Keratinocyte (primary cell): ENCODE measurements around the gene DIS3L2. TPM values are rescaled to one million over a fixed set of nuclear protein-coding genes. Genes with fewer than 3 reads are reported as not detected.

Source experiments
- DNase-seq: peaks from one replicate; pipeline ENCODE4 v3.0.0-alpha.2; 2011; ENCODE audit warnings: low read depth, missing footprints, low spot score
- FAIRE-seq: peaks from 2 replicates; lab custom pipeline; 2011; peaks lifted over from hg19 to GRCh38; lab: Jason Lieb, UNC
- H2AFZ ChIP-seq: 2 replicates; pipeline ENCODE4 v1.6.0; 2012; ENCODE audit warnings: low read length, control low read depth, inconsistent platforms; ENCODE audit not compliant: control insufficient read depth
- H3K27ac ChIP-seq: 2 replicates; pipeline ENCODE4 v1.5.1; 2011; ENCODE audit warnings: low read length; ENCODE audit not compliant: control insufficient read depth, insufficient read depth
- H3K27me3 ChIP-seq: 3 replicates; pipeline ENCODE4 v1.6.0; 2011; ENCODE audit warnings: low read length; ENCODE audit not compliant: control insufficient read depth, insufficient read depth; ENCODE audit errors: extremely low read depth
- H3K36me3 ChIP-seq, 2 experiments: 2 replicates in 1 of 2; 3 replicates in 1 of 2; pipeline ENCODE4 v1.5.1; 2011; ENCODE audit warnings: low read length in 2 of 2, mild to moderate bottlenecking in 1 of 2; ENCODE audit not compliant: control insufficient read depth in 2 of 2, insufficient read depth in 2 of 2; ENCODE audit errors: extremely low read depth in 1 of 2
- H3K4me1 ChIP-seq: 3 replicates; pipeline ENCODE4 v1.5.1; 2011; ENCODE audit warnings: low read length; ENCODE audit not compliant: control insufficient read depth, insufficient read depth; ENCODE audit errors: extremely low read depth
- H3K4me2 ChIP-seq: 3 replicates; pipeline ENCODE4 v1.6.0; 2011; ENCODE audit warnings: low read depth, low read length; ENCODE audit not compliant: control insufficient read depth, insufficient read depth; ENCODE audit errors: extremely low read depth
- H3K4me3 ChIP-seq, 3 experiments: fragments of 200-600 bp in 1 of 3; sonication (generic) in 1 of 3; 2 replicates in 2 of 3; 3 replicates in 1 of 3; pipeline ENCODE4 v1.5.1; 2011 to 2016; ENCODE audit warnings: low read length in 3 of 3, mild to moderate bottlenecking in 3 of 3, control low read depth in 2 of 3, inconsistent platforms in 1 of 3, low read depth in 1 of 3, mixed read lengths in 1 of 3, mixed run types in 1 of 3, moderate library complexity in 1 of 3; ENCODE audit not compliant: control insufficient read depth in 2 of 3, insufficient read depth in 2 of 3; ENCODE audit errors: extremely low read depth in 1 of 3
- H3K79me2 ChIP-seq: 2 replicates; pipeline ENCODE4 v1.6.0; 2012; ENCODE audit warnings: low read length; ENCODE audit not compliant: control insufficient read depth, insufficient read depth
- H3K9ac ChIP-seq: 3 replicates; pipeline ENCODE4 v1.6.0; 2011; ENCODE audit warnings: low read length; ENCODE audit not compliant: control insufficient read depth, insufficient read depth; ENCODE audit errors: extremely low read depth
- H3K9me1 ChIP-seq: 3 replicates; pipeline ENCODE4 v1.6.0; 2011; ENCODE audit warnings: low read length; ENCODE audit not compliant: control insufficient read depth, insufficient read depth; ENCODE audit errors: extremely low read depth
- H3K9me3 ChIP-seq: 2 replicates; pipeline ENCODE4 v1.5.1; 2012; ENCODE audit warnings: low read depth, low read length; ENCODE audit not compliant: control insufficient read depth
- H4K20me1 ChIP-seq: 3 replicates; pipeline ENCODE4 v1.6.0; 2011; ENCODE audit warnings: low read length; ENCODE audit not compliant: control insufficient read depth, insufficient read depth; ENCODE audit errors: extremely low read depth
- EZH2 ChIP-seq: IDR thresholded peaks from one replicate; pipeline ENCODE4 v1.6.1; 2012; ENCODE audit warnings: inconsistent platforms, mild to moderate bottlenecking, low read length, moderate library complexity
- dilution Hi-C: fragments of 300-500 bp; cut with MboI; formaldehyde crosslinking; loops from one replicate; pipeline ENCODE4 v1.7.0; 2020; ENCODE audit warnings: low sequenced_read_pairs; ENCODE audit not compliant: extremely low pct_ligation_motif_present
- polyA plus RNA-seq, 5 experiments: library from polyadenylated mRNA; depleted of rRNA in 3 of 5; stranded (reverse) in 3 of 5; stranded (forward) in 1 of 5; unstranded in 1 of 5; fragments of >200 nt; gene quantifications; 1 replicate in 1 of 5; 2 replicates in 3 of 5; 3 replicates in 1 of 5; pipeline versions ENCODE4 v1.2.1 to v1.2.3, GENCODE V29; 2011 to 2012; ENCODE audit warnings: missing spikeins in 2 of 5, low read depth in 1 of 5, low replicate concordance in 1 of 5
- TF ChIP-seq, protein P1 (sequence below), 3 experiments: IDR thresholded peaks in 1 of 3; conservative IDR thresholded peaks in 1 of 3; optimal IDR thresholded peaks in 1 of 3; 2 replicates in 2 of 3; 3 replicates in 1 of 3; pipeline versions ENCODE3 to v1.5.1; 2011; ENCODE audit warnings: low read length in 3 of 3, mild to moderate bottlenecking in 3 of 3, moderate library complexity in 2 of 3, control low read depth in 1 of 3, inconsistent platforms in 1 of 3; ENCODE audit not compliant: insufficient read depth in 2 of 3; ENCODE audit errors: extremely low read depth in 1 of 3

The DIS3L2 gene
- polyA plus RNA-seq, 1 donor (not counting 4 experiments of a cell fraction or from before 2014, with no cell fraction given), result 8.6 TPM

DNA sequence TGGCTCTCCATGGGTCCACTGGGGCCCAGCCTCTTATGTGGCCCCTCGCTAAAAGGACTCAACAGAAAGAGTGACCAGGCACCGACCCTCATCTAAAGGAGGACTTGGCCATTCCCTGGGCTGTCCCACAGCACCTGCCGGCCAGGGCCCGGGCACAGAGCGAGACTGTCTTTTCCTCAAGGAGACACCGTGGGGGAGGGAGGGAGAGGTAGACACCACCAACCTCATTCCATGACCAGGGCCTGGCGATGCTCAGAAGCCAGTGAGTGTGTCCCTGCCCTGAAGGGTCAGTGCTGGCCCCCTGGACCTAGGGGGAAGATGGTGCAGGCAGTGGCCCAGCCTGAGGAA is 377.2 kb downstream of the DIS3L2 start:
- DNase-seq (no peak), FAIRE-seq (no peak)
- TF ChIP-seq, protein P1, sequence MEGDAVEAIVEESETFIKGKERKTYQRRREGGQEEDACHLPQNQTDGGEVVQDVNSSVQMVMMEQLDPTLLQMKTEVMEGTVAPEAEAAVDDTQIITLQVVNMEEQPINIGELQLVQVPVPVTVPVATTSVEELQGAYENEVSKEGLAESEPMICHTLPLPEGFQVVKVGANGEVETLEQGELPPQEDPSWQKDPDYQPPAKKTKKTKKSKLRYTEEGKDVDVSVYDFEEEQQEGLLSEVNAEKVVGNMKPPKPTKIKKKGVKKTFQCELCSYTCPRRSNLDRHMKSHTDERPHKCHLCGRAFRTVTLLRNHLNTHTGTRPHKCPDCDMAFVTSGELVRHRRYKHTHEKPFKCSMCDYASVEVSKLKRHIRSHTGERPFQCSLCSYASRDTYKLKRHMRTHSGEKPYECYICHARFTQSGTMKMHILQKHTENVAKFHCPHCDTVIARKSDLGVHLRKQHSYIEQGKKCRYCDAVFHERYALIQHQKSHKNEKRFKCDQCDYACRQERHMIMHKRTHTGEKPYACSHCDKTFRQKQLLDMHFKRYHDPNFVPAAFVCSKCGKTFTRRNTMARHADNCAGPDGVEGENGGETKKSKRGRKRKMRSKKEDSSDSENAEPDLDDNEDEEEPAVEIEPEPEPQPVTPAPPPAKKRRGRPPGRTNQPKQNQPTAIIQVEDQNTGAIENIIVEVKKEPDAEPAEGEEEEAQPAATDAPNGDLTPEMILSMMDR (optimal IDR thresholded peaks at IDR 0.05 in 1 of 3, IDR thresholded peaks at IDR 0.05 in 1 of 3, conservative IDR thresholded peaks at IDR 0.05 in 1 of 3; ENCODE audit: extremely low read depth in 1 of 3, insufficient read depth in 2 of 3, low read length in 3 of 3), result no peak
- TF ChIP-seq EZH2, result no peak
- peaks cover 0 to 1% of the 10 kb centered on the region in 2 experiments for H3K36me3 ChIP-seq
- no peak overlapping the region for H3K9ac ChIP-seq
- H2AFZ ChIP-seq, result no peak overlapping the region
- dilution Hi-C loops, result no loop called here
- H3K4me2 ChIP-seq, result no peak overlapping the region
- no peaks in the 10 kb centered on the region for H3K4me1 ChIP-seq
- H3K27me3 ChIP-seq, result no peaks in the 10 kb centered on the region
- no peak overlapping the region for H3K27ac ChIP-seq
- H3K79me2 ChIP-seq, result no peaks in the 10 kb centered on the region
- no peak overlapping the region for H3K4me3 ChIP-seq
- no peaks in the 10 kb centered on the region for H4K20me1 ChIP-seq
- no peaks in the 10 kb centered on the region for H3K9me1 ChIP-seq
- no peaks in the 10 kb centered on the region for H3K9me3 ChIP-seq

DNA sequence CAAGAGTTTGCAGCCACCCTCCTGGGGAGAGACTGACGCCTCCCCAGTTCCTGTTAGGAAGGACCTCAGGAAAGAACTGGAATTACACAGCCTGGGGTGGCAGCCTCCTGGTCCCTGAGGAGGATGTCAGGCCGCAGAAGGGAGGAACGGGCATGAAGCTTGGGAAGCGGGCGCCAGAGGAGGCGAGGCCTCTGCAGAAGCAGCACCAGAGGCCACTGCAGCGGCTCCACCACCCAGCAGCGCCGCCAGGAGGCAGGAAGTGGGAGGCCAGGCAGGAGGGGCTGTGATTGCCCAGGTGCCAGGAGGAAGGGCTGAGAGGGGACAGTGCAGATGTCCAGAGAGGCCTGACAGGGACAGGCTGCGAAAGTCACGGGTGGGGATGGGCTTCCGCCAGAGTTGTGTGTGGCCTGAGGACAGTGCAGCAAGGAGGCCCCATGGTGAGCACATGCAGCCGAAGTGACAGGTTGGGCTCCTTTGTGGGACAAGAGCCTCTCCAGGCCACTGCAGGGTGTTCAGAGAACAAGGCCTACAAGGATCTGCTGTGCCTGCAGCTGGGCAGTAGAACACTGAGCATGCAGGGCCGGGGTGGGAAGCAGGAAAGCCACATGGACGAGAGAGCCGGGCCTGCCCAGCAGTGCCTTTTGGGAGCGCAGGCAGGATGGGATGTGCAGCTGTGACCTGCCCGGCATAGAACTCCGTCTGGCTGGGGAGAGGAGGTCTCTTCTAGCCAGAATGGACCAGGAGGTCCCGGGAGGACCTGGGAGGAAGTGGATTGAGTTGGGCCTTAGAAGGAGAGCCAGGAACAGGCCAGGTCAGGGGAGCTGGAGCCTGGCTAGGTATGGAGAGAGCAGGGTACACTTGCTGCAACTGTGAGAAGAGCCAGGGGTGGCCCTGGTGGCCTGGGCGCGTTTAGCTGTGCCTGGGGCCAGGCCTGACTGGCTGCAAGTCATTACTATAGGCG is 377.9 kb downstream of the DIS3L2 start:
- Histone ChIP-seq H3K4me3 (no peak overlapping the region), H3K79me2 (no peaks in the 10 kb centered on the region), H2AFZ (no peak overlapping the region), H3K4me1 (no peaks in the 10 kb centered on the region), H4K20me1 (no peaks in the 10 kb centered on the region), H3K9me3 (no peaks in the 10 kb centered on the region), H3K9ac (no peak overlapping the region), H3K36me3 (peaks cover 0 to 1% of the 10 kb centered on the region in 2 experiments), H3K27me3 (no peaks in the 10 kb centered on the region), H3K27ac (no peak overlapping the region), H3K9me1 (no peaks in the 10 kb centered on the region), H3K4me2 (no peak overlapping the region)
- DNase-seq, result no peak
- dilution Hi-C loops, result no loop called here
- no peak for TF ChIP-seq EZH2
- TF ChIP-seq, protein P1 (optimal IDR thresholded peaks at IDR 0.05 in 1 of 3, IDR thresholded peaks at IDR 0.05 in 1 of 3, conservative IDR thresholded peaks at IDR 0.05 in 1 of 3; ENCODE audit: extremely low read depth in 1 of 3, insufficient read depth in 2 of 3, low read length in 3 of 3), result peak in 2 of 3 experiments; percentile 8 to 21
- no peak for FAIRE-seq
